Neural progenitor cell (in vitro differentiated cells): ENCODE measurements around the gene RPL9.

Source experiments
- EZH2 ChIP-seq: fragments of 200-600 bp; sonication (generic); IDR thresholded peaks from 2 replicates; pipeline ENCODE4 v1.6.1; 2017; ENCODE audit warnings: antibody characterized with exemption, mild to moderate bottlenecking, moderate library complexity
- TF ChIP-seq, protein P1 (sequence below): fragments of 200-600 bp; sonication (generic); IDR thresholded peaks from 2 replicates; pipeline ENCODE4 v1.5.1; 2017; ENCODE audit warnings: antibody characterized with exemption, mild to moderate bottlenecking

DNA sequence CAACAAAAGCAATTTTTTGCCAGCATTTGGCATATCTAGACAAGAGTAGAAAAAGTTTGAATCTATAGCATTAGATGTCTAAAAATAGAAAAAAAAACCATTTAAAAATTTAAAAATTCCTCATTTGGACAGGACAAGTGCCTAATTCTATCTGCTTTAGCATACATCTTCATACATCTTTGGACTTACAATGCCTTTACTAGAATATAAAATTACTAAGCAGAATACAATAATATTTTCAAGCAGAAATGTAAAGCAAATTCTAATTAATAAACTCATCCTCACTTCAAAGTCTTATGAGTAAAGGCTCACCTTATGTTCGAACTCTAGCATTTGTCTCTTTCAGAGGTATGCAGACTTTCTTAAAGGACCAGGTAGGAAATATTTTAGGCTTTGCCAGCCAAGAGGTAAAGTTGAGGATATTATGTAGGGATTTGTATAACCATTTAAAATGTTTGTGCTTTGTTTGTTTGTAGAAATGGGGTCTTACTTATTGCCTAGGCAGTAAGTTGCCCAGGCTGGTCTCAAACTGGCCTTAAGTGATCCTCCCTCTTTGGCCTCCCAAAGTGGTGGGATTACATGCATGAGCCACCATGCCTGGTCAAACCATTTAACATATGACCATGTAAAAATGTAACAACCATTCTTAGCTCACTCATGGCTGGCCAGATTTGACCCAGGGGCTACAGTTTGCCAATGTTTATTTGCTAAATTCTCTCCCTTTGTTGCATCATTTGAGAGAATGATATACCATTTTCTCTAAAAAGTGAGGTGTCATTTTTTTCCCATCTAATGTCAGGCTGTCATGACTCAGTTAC, 39.4 kb upstream of the RPL9 start:
- TF ChIP-seq, protein P1, sequence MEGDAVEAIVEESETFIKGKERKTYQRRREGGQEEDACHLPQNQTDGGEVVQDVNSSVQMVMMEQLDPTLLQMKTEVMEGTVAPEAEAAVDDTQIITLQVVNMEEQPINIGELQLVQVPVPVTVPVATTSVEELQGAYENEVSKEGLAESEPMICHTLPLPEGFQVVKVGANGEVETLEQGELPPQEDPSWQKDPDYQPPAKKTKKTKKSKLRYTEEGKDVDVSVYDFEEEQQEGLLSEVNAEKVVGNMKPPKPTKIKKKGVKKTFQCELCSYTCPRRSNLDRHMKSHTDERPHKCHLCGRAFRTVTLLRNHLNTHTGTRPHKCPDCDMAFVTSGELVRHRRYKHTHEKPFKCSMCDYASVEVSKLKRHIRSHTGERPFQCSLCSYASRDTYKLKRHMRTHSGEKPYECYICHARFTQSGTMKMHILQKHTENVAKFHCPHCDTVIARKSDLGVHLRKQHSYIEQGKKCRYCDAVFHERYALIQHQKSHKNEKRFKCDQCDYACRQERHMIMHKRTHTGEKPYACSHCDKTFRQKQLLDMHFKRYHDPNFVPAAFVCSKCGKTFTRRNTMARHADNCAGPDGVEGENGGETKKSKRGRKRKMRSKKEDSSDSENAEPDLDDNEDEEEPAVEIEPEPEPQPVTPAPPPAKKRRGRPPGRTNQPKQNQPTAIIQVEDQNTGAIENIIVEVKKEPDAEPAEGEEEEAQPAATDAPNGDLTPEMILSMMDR = no peak
- no peak for TF ChIP-seq EZH2
